Urothelium cell line (cell line): ENCODE results near the gene FAM72B.
"Not testable (repeated sequence)": the region's sequence is repeated elsewhere in the genome, so short reads cannot be mapped to it uniquely, and the experiment has no call there.

Experiments
- DNase-seq: peaks from one replicate; pipeline ENCODE4 v3.0.0; 2011; ENCODE audit warnings: low spot score, mixed read lengths
- FAIRE-seq: peaks from 2 replicates; lab custom pipeline; 2011; peaks lifted over from hg19 to GRCh38; lab: Jason Lieb, UNC

FAM72B gene

GRCh38 chr1:121156958-121157603 is 27.1 kb downstream of the FAM72B start:
- not testable (repeated sequence) for DNase-seq, FAIRE-seq

- not testable (repeated sequence) for DNase-seq, FAIRE-seq
Measured at GRCh38 chr1:121155671-121156358, 28.3 kb downstream of the FAM72B start.

GRCh38 chr1:121154811-121155210 is 29.3 kb downstream of the FAM72B start:
- FAIRE-seq, DNase-seq: not testable (repeated sequence)

GRCh38 chr1:121152788-121153187 is 31.4 kb downstream of the FAM72B start:
- DNase-seq, FAIRE-seq: not testable (repeated sequence)

- not testable (repeated sequence) for DNase-seq, FAIRE-seq
Measured at GRCh38 chr1:121151294-121151693, 32.8 kb downstream of the FAM72B start.

GRCh38 chr1:121148489-121149190 is 35.5 kb downstream of the FAM72B start:
- FAIRE-seq, DNase-seq: not testable (repeated sequence)

- not testable (repeated sequence) for FAIRE-seq, DNase-seq
Measured at GRCh38 chr1:121140393-121140792, 43.7 kb downstream of the FAM72B start.

GRCh38 chr1:121131494-121131893 is 52.6 kb downstream of the FAM72B start:
- FAIRE-seq, DNase-seq: not testable (repeated sequence)

- not testable (repeated sequence) for FAIRE-seq, DNase-seq
Measured at GRCh38 chr1:121118480-121118824, 65.7 kb downstream of the FAM72B start.
